IPS DF 6.9 (cell line): ENCODE results near the gene KRT72.

Experiments
- DNase-seq: peaks from one replicate; pipeline ENCODE4 v3.0.0-alpha.2; 2013; ENCODE audit warnings: low read depth, low spot score
- H3K27ac ChIP-seq: one replicate; pipeline ENCODE4 v1.5.1; 2013; ENCODE audit warnings: low read length, control low read depth
- H3K27me3 ChIP-seq: 2 replicates; pipeline ENCODE4 v1.6.1; 2013; ENCODE audit warnings: mild to moderate bottlenecking, low read length; ENCODE audit not compliant: control insufficient read depth, insufficient read depth
- H3K36me3 ChIP-seq: 2 replicates; pipeline ENCODE4 v1.6.1; 2013; ENCODE audit warnings: low read length; ENCODE audit not compliant: control insufficient read depth, insufficient read depth
- H3K4me1 ChIP-seq: 2 replicates; pipeline ENCODE4 v1.6.1; 2013; ENCODE audit warnings: low read length; ENCODE audit not compliant: control insufficient read depth, insufficient read depth
- H3K4me3 ChIP-seq: 2 replicates; pipeline ENCODE4 v1.5.1; 2013; ENCODE audit warnings: mild to moderate bottlenecking, low read length
- H3K9me3 ChIP-seq: 2 replicates; pipeline ENCODE4 v1.6.1; 2013; ENCODE audit warnings: low read length, inconsistent platforms; ENCODE audit not compliant: control insufficient read depth, insufficient read depth
- WGBS: extraction: QIAGEN DNeasy Blood & Tissue Kit; methylation state at CpG from one replicate; pipeline ENCODE4 v1.1.7; 2013; ENCODE audit warnings: mixed read lengths, missing lambda C conversion rate; ENCODE audit not compliant: insufficient read length, insufficient coverage; 5-methylcytosine and 5-hydroxymethylcytosine counted together

KRT72 gene

GRCh38 chr12:52543985-52544883 lies 57.0 kb downstream of the KRT72 start:
- WGBS, result no CpG with 5 or more reads among the region's 17 CpGs
- no peak for DNase-seq
- no peaks in the 10 kb centered on the region for H3K4me1 ChIP-seq
- H3K27ac ChIP-seq, result no peak overlapping the region
- H3K4me3 ChIP-seq, result no peak overlapping the region
- H3K27me3 ChIP-seq, result no peaks in the 10 kb centered on the region
- no peaks in the 10 kb centered on the region for H3K36me3 ChIP-seq
- H3K9me3 ChIP-seq, result no peaks in the 10 kb centered on the region

DNA sequence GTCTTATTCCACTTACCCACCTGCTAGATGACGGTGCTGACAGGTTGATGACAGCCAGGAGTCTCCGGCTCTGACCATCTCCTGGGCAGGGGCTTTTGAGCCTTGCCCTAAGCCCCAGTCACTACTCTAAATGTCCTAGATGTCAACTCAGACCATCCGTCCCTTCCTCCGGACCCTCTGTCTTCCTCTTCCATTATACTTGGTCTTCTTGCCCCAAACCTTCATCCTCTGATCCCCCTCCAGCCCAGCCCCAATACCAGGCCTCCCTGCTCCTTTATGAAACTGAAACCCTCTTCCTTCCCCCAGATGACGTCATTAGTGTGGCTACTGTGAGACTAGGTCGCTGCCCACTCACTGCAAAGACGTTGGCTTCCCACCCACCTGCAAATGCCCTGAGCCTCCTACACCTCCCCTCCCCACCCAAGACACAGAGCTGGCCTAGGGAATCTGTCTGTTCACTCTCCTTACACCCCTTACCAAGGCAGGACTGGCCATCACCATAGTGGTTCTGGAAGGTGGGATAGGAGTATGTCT lies 58.4 kb downstream of the KRT72 start:
- H3K9me3 ChIP-seq, result no peaks in the 10 kb centered on the region
- no peak for DNase-seq
- no peak overlapping the region for H3K4me3 ChIP-seq
- H3K36me3 ChIP-seq, result no peaks in the 10 kb centered on the region
- WGBS, result no CpG with 5 or more reads among the region's 7 CpGs
- H3K27ac ChIP-seq, result no peak overlapping the region
- H3K4me1 ChIP-seq, result no peaks in the 10 kb centered on the region
- H3K27me3 ChIP-seq, result no peaks in the 10 kb centered on the region

DNA sequence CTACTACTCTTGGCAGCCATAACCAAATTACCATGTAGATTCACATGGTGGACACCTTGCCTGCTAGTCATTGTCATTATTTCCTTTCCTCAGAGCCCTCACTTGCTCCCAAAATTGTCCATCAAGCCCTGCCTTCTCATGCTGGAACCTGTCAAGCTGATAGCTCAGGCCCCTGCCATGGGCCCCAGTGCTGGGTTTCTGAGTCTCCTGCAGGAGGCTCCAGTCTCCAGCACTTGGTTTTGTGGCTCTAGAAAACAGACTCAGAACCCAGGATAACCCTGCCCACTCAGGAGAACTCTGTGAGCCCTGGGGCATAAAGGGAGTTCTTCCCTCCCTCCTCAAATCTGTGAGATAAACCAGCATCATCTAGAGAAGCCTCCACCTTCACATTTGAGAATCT lies 59.1 kb downstream of the KRT72 start:
- Histone ChIP-seq H3K4me3 (no peak overlapping the region), H3K27ac (no peak overlapping the region), H3K9me3 (no peaks in the 10 kb centered on the region), H3K4me1 (no peaks in the 10 kb centered on the region), H3K36me3 (no peaks in the 10 kb centered on the region), H3K27me3 (no peaks in the 10 kb centered on the region)
- DNase-seq, result no peak

- Histone ChIP-seq H3K9me3 (no peaks in the 10 kb centered on the region), H3K4me1 (no peaks in the 10 kb centered on the region), H3K36me3 (no peaks in the 10 kb centered on the region), H3K27ac (no peak overlapping the region), H3K4me3 (no peak overlapping the region), H3K27me3 (no peaks in the 10 kb centered on the region)
- no peak for DNase-seq
- WGBS, result no CpG with 5 or more reads among the region's 5 CpGs
These were observed 59.6 kb downstream of the KRT72 start for GRCh38 chr12:52541709-52542108.

DNA sequence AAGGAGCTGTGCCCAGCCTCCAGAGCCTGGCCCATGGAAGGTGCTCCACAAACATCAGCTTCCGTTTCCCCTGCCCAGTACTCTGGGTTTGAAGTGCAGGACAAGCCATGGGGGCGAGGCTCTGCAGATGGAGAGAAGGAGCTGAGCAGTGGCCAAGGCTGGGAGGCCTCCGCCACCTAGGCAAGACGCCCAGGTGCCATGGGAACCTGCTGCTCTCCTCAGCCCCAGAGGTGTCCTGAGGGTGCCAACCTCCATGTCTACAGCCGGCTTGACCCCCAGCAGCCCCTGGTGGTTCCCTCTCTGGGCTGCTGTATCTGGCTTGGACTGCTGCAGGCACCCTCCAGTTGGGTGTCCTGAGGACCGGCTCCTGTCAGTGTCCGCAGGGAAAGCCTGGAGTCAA lies 60.7 kb downstream of the KRT72 start:
- H3K4me3 ChIP-seq, result no peak overlapping the region
- H3K27ac ChIP-seq, result no peak overlapping the region
- H3K36me3 ChIP-seq, result no peaks in the 10 kb centered on the region
- H3K4me1 ChIP-seq, result no peaks in the 10 kb centered on the region
- H3K9me3 ChIP-seq, result no peaks in the 10 kb centered on the region
- H3K27me3 ChIP-seq, result no peaks in the 10 kb centered on the region
- DNase-seq, result no peak
- no CpG with 5 or more reads among the region's 7 CpGs for WGBS

- Histone ChIP-seq H3K4me1 (no peaks in the 10 kb centered on the region), H3K9me3 (no peaks in the 10 kb centered on the region), H3K36me3 (no peaks in the 10 kb centered on the region), H3K27ac (no peak overlapping the region), H3K4me3 (no peak overlapping the region), H3K27me3 (no peaks in the 10 kb centered on the region)
- DNase-seq, result no peak
- no CpG with 5 or more reads among the region's 3 CpGs for WGBS
These were observed 61.5 kb downstream of the KRT72 start for GRCh38 chr12:52539821-52540173.

GRCh38 chr12:52539083-52539820 lies 62.0 kb downstream of the KRT72 start:
- no peak for DNase-seq
- no CpG with 5 or more reads among the region's 5 CpGs for WGBS
- no peaks in the 10 kb centered on the region for H3K4me1 ChIP-seq
- H3K9me3 ChIP-seq, result no peaks in the 10 kb centered on the region
- H3K4me3 ChIP-seq, result no peak overlapping the region
- no peak overlapping the region for H3K27ac ChIP-seq
- no peaks in the 10 kb centered on the region for H3K27me3 ChIP-seq
- no peaks in the 10 kb centered on the region for H3K36me3 ChIP-seq

GRCh38 chr12:52537101-52537500 lies 64.2 kb downstream of the KRT72 start:
- WGBS, result no CpG with 5 or more reads among the region's 3 CpGs
- Histone ChIP-seq H3K27me3 (no peaks in the 10 kb centered on the region), H3K4me3 (no peak overlapping the region), H3K9me3 (no peaks in the 10 kb centered on the region), H3K27ac (no peak overlapping the region), H3K36me3 (no peaks in the 10 kb centered on the region), H3K4me1 (no peaks in the 10 kb centered on the region)
- DNase-seq, result no peak
